GM19328 (cell line): ENCODE measurements around the gene S1PR3.

Source experiments
- ATAC-seq: cut with Tn5 transposase; IDR thresholded peaks from one replicate; pipeline ENCODE4 v1.9.1; 2021; ENCODE audit warnings: mild to moderate bottlenecking, moderate library complexity; ENCODE audit not compliant: unreplicated experiment

S1PR3 gene

GRCh38 chr9:88990729-88991065 lies 571 bp upstream of the S1PR3 start:
- ATAC-seq = no peak

GRCh38 chr9:88992556-88992955 lies 1.3 kb downstream of the S1PR3 start:
- ATAC-seq = no peak

- ATAC-seq = no peak
Observed at GRCh38 chr9:88993327-88993726, 2.1 kb downstream of the S1PR3 start.

- ATAC-seq = no peak
Observed at GRCh38 chr9:88993871-88994460, 2.7 kb downstream of the S1PR3 start.

GRCh38 chr9:88994469-88995199 lies 3.4 kb downstream of the S1PR3 start:
- ATAC-seq = no peak

- ATAC-seq = no peak
Observed at GRCh38 chr9:88995200-88995577, 3.9 kb downstream of the S1PR3 start.

GRCh38 chr9:88995627-88996026 lies 4.4 kb downstream of the S1PR3 start:
- ATAC-seq = no peak

GRCh38 chr9:88996046-88996920 lies 5.0 kb downstream of the S1PR3 start:
- no peak for ATAC-seq

GRCh38 chr9:88996921-88997235 lies 5.6 kb downstream of the S1PR3 start:
- no peak for ATAC-seq

GRCh38 chr9:88997646-88998045 lies 6.4 kb downstream of the S1PR3 start:
- ATAC-seq = no peak

- no peak for ATAC-seq
Observed at GRCh38 chr9:88998503-88998902, 7.2 kb downstream of the S1PR3 start.

- ATAC-seq = no peak
Observed at GRCh38 chr9:88998911-88999310, 7.6 kb downstream of the S1PR3 start.

- ATAC-seq = no peak
Observed at GRCh38 chr9:89000371-89000781, 9.1 kb downstream of the S1PR3 start.

GRCh38 chr9:89000973-89001916 lies 10.0 kb downstream of the S1PR3 start:
- ATAC-seq = no peak

GRCh38 chr9:89001917-89002540 lies 10.8 kb downstream of the S1PR3 start:
- no peak for ATAC-seq

- no peak for ATAC-seq
Observed at GRCh38 chr9:89002987-89003386, 11.7 kb downstream of the S1PR3 start.

- ATAC-seq = no peak
Observed at GRCh38 chr9:89005323-89005722, 14.1 kb downstream of the S1PR3 start.

GRCh38 chr9:89006267-89006666 lies 15.0 kb downstream of the S1PR3 start:
- ATAC-seq = no peak

- no peak for ATAC-seq
Observed at GRCh38 chr9:89006996-89007967, 16.0 kb downstream of the S1PR3 start.
